ENCODE results near the gene FLAD1.

FLAD1 gene

GRCh38 chr1:155039308-155039669 lies 56.1 kb downstream of the FLAD1 start:
- H3K4me3 ChIP-seq (ENCODE audit: low read length): no peak overlapping the region
- TF ChIP-seq CTCF (conservative IDR thresholded peaks at IDR 0.05; ENCODE audit: low read length): no peak

DNA sequence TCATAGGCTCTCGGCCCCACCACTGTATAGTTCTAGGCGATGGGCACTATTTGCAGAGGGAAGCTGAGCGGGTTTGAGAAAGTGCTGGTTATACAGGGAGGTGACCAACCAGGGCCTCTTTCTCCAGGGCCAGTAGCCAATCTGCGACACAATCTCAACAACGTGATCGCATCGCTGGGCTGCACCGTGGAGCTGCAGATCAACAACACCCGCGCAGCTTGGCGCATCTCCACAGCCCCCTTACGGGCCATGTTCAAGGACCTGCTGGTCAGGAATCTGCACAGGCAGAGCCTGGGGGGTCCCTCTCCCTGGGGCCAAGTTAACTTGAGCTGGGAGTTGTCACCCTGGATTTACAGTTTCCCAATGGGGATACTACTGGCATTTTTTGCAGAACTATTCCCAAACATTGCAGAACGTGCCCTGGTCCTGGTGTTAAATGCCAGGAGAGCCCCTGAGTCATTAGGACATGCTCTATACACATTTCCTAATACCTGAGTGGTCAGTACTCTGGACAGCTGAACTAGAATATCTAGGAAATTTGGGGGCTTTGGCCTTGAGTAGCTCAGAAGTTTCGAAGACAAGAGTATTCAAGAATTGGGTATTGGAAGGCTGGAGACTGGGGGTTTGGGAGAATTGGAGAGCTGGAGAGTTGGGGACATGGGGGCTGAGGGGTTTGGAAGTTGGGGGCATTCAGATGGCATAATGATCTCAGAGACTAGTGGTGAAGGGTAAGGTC lies 57.4 kb downstream of the FLAD1 start:
- no peak for TF ChIP-seq CTCF (conservative IDR thresholded peaks at IDR 0.05; ENCODE audit: low read length)
- H3K4me3 ChIP-seq (ENCODE audit: low read length): no peak overlapping the region
- DNase-seq (ENCODE audit: low read depth): no peak

More at GRCh38 chr1:155039308-155039669, 56.1 kb downstream of the FLAD1 start:
- DNase-seq (ENCODE audit: low read depth): no peak
